Activated effector memory CD4-positive, alpha-beta T cell treated with anti-CD3 and anti-CD28 coated beads, Interleukin-2, amount 50 U/mL, for 16 hours (primary cell): ENCODE data around the gene B4GALNT4.
A peak's percentile ranks its signal among the peaks of the same experiment; 100 is the strongest.
"Not testable (repeated sequence)": the region's sequence is repeated elsewhere in the genome, so short reads cannot be mapped to it uniquely, and the experiment has no call there.

Source experiments
- DNase-seq: peaks from one replicate; pipeline ENCODE4 v3.0.0-alpha.2; 2020

B4GALNT4 gene

GRCh38 chr11:409008-409599 lies 39.8 kb downstream of the B4GALNT4 start:
- no peak for DNase-seq

GRCh38 chr11:409600-410483 lies 40.5 kb downstream of the B4GALNT4 start:
- no peak for DNase-seq

GRCh38 chr11:410711-411110 lies 41.4 kb downstream of the B4GALNT4 start:
- not testable (repeated sequence) for DNase-seq

- not testable (repeated sequence) for DNase-seq
These were observed 42.2 kb downstream of the B4GALNT4 start for GRCh38 chr11:411520-411919.

- DNase-seq: no peak
These were observed 43.4 kb downstream of the B4GALNT4 start for GRCh38 chr11:412641-413119.

GRCh38 chr11:413120-414081 lies 44.1 kb downstream of the B4GALNT4 start:
- no peak for DNase-seq

GRCh38 chr11:414318-414857 lies 45.1 kb downstream of the B4GALNT4 start:
- no peak for DNase-seq

GRCh38 chr11:415640-416041 lies 46.3 kb downstream of the B4GALNT4 start:
- no peak for DNase-seq

GRCh38 chr11:416051-416756 lies 46.9 kb downstream of the B4GALNT4 start:
- DNase-seq: no peak

GRCh38 chr11:416757-417621 lies 47.7 kb downstream of the B4GALNT4 start:
- peak; percentile 82 for DNase-seq

- no peak for DNase-seq
These were observed 48.5 kb downstream of the B4GALNT4 start for GRCh38 chr11:417652-418342.

GRCh38 chr11:418343-419247 lies 49.3 kb downstream of the B4GALNT4 start:
- no peak for DNase-seq

GRCh38 chr11:419248-420005 lies 50.1 kb downstream of the B4GALNT4 start:
- DNase-seq: no peak

- DNase-seq: no peak
These were observed 51.0 kb downstream of the B4GALNT4 start for GRCh38 chr11:420054-420910.

- no peak for DNase-seq
These were observed 51.6 kb downstream of the B4GALNT4 start for GRCh38 chr11:420911-421321.

GRCh38 chr11:422249-422656 lies 53.0 kb downstream of the B4GALNT4 start:
- DNase-seq: no peak

- DNase-seq: no peak
These were observed 54.9 kb downstream of the B4GALNT4 start for GRCh38 chr11:424232-424631.
